COLO668 (cell line): ENCODE measurements around the gene DPH2.

Experiments used
- DNase-seq: peaks from one replicate; lab custom pipeline; 2025; ENCODE audit not compliant: unreplicated experiment; lab: John Stamatoyannopoulos, UW

DPH2 gene

GRCh38 chr1:43998000-43998378 is 28.2 kb downstream of the DPH2 start:
- peak; percentile 50 for DNase-seq

- no peak for DNase-seq
Measured at GRCh38 chr1:43999455-43999854, 29.6 kb downstream of the DPH2 start.

GRCh38 chr1:44000122-44000665 is 30.4 kb downstream of the DPH2 start:
- DNase-seq, result no peak

GRCh38 chr1:44002165-44002564 is 32.4 kb downstream of the DPH2 start:
- no peak for DNase-seq

- no peak for DNase-seq
Measured at GRCh38 chr1:44002606-44003157, 32.9 kb downstream of the DPH2 start.

GRCh38 chr1:44008259-44008658 is 38.4 kb downstream of the DPH2 start:
- DNase-seq, result no peak

GRCh38 chr1:44010935-44011471 is 41.2 kb downstream of the DPH2 start:
- DNase-seq, result no peak

- DNase-seq, result peak; percentile 44
Measured at GRCh38 chr1:44012404-44012803, 42.6 kb downstream of the DPH2 start.

GRCh38 chr1:44012941-44013609 is 43.3 kb downstream of the DPH2 start:
- no peak for DNase-seq

GRCh38 chr1:44013949-44014348 is 44.1 kb downstream of the DPH2 start:
- DNase-seq, result no peak

GRCh38 chr1:44014365-44015104 is 44.7 kb downstream of the DPH2 start:
- DNase-seq, result no peak

GRCh38 chr1:44015206-44015605 is 45.4 kb downstream of the DPH2 start:
- no peak for DNase-seq

- no peak for DNase-seq
Measured at GRCh38 chr1:44016041-44016889, 46.5 kb downstream of the DPH2 start.

GRCh38 chr1:44016890-44017400 is 47.1 kb downstream of the DPH2 start:
- no peak for DNase-seq

GRCh38 chr1:44019466-44019948 is 49.7 kb downstream of the DPH2 start:
- DNase-seq, result no peak

GRCh38 chr1:44020464-44020863 is 50.7 kb downstream of the DPH2 start:
- no peak for DNase-seq

- DNase-seq, result no peak
Measured at GRCh38 chr1:44021156-44021555, 51.3 kb downstream of the DPH2 start.

- DNase-seq, result no peak
Measured at GRCh38 chr1:44021581-44022321, 51.9 kb downstream of the DPH2 start.
